Chondrocyte (in vitro differentiated cells): ENCODE measurements around the gene ABI3BP. TPM values are rescaled to one million over a fixed set of nuclear protein-coding genes. Genes with fewer than 3 reads are reported as not detected.

Source experiments
- DNase-seq: peaks from one replicate; pipeline ENCODE4 v3.0.0; 2021; ENCODE audit warnings: mixed read lengths, low spot score
- H3K27ac Mint-ChIP-seq: one replicate; pipeline ENCODE4 v1.8.0; 2021; ENCODE audit warnings: mild to moderate bottlenecking, moderate library complexity, mixed read lengths; ENCODE audit not compliant: unreplicated experiment
- H3K27me3 Mint-ChIP-seq: 2 replicates; pipeline ENCODE4 v1.8.0; 2021; ENCODE audit warnings: low read depth, mixed read lengths
- H3K36me3 Mint-ChIP-seq: 2 replicates; pipeline ENCODE4 v1.8.0; 2021; ENCODE audit warnings: low read depth, mixed read lengths
- H3K4me1 Mint-ChIP-seq: 2 replicates; pipeline ENCODE4 v1.8.0; 2021; ENCODE audit warnings: low read depth, mild to moderate bottlenecking, mixed read lengths
- H3K4me3 Mint-ChIP-seq: one replicate; pipeline ENCODE4 v1.8.0; 2021; ENCODE audit warnings: mild to moderate bottlenecking, moderate library complexity, mixed read lengths; ENCODE audit not compliant: unreplicated experiment
- H3K9me3 Mint-ChIP-seq: 2 replicates; pipeline ENCODE4 v1.8.0; 2021; ENCODE audit warnings: low read depth, mixed read lengths
- CTCF ChIP-seq: fragments of 200-600 bp; sonication (generic); IDR thresholded peaks from 2 replicates; pipeline ENCODE4 v1.5.0; 2021; ENCODE audit warnings: antibody characterized with exemption, mild to moderate bottlenecking, moderate library complexity
- total RNA-seq: library from RNA; stranded (reverse); gene quantifications from 3 replicates; pipeline ENCODE4 v1.2.1, GENCODE V29; 2021

The ABI3BP gene
- total RNA-seq, 1 donor from 2014 or later: 10.2 TPM

DNA sequence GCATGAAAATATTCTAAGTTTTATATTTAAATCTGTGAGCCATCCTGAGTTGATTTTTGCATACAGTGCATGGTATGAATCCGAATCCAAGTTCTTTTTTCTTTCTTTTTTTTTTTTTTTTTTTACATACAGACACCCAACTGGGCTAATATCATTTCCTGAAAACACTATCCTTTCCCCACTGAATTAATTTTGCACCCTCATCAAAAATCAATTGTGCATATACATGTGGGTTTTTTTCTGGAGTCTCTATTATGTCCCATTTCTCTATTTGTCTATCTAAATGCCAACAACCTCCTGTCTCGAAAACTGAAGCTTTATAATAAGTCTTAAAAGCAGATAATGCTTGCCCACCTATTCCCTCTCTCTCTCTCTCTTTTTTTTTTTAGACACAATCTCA, 5.9 kb upstream of the ABI3BP start:
- Mint-ChIP-seq H3K27me3 (no peaks in the 10 kb centered on the region), H3K4me1 (no peaks in the 10 kb centered on the region), H3K9me3 (peaks cover 7% of the 10 kb centered on the region), H3K4me3 (no peak overlapping the region), H3K36me3 (peaks cover 5% of the 10 kb centered on the region), H3K27ac (no peak overlapping the region)
- no peak for DNase-seq
- TF ChIP-seq CTCF: no peak

GRCh38 chr3:100994809-100995208, 1.6 kb upstream of the ABI3BP start:
- no peak for TF ChIP-seq CTCF
- Mint-ChIP-seq H3K27ac (no peak overlapping the region), H3K36me3 (no peaks in the 10 kb centered on the region), H3K4me3 (no peak overlapping the region), H3K4me1 (peaks cover 22% of the 10 kb centered on the region), H3K27me3 (no peaks in the 10 kb centered on the region), H3K9me3 (no peaks in the 10 kb centered on the region)
- no peak for DNase-seq

DNA sequence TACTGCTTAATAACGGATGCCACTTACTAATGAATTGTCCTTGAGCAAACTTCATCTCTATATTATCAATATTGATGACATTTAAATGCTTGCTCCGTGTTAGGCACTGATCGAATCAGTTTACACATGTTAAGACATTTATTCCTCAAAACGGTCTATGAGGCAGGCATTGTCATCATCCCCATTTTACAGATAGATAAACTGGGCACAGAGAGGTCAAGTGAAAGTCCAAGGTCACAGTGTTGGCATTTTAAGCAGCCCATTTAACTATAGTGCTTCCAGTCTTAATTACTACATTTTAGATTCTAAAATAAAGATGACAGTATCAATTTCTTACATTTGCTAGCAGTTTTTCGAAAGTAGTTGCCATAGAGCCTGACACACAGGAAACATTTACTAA, 966 bp upstream of the ABI3BP start:
- no peak for TF ChIP-seq CTCF
- no peak overlapping the region for H3K4me3 Mint-ChIP-seq
- H3K27ac Mint-ChIP-seq: no peak overlapping the region
- H3K27me3 Mint-ChIP-seq: no peaks in the 10 kb centered on the region
- H3K36me3 Mint-ChIP-seq: no peaks in the 10 kb centered on the region
- H3K9me3 Mint-ChIP-seq: no peaks in the 10 kb centered on the region
- DNase-seq: no peak
- peaks cover 22% of the 10 kb centered on the region for H3K4me1 Mint-ChIP-seq

- H3K27me3 Mint-ChIP-seq: no peaks in the 10 kb centered on the region
- H3K9me3 Mint-ChIP-seq: no peaks in the 10 kb centered on the region
- no peak for TF ChIP-seq CTCF
- peak overlapping the region; percentile 21 for H3K4me3 Mint-ChIP-seq
- H3K36me3 Mint-ChIP-seq: no peaks in the 10 kb centered on the region
- H3K4me1 Mint-ChIP-seq: peaks cover 22% of the 10 kb centered on the region
- H3K27ac Mint-ChIP-seq: peak overlapping the region; percentile 68
- DNase-seq: no peak
Measured at GRCh38 chr3:100992231-100993012, 799 bp downstream of the ABI3BP start.

DNA sequence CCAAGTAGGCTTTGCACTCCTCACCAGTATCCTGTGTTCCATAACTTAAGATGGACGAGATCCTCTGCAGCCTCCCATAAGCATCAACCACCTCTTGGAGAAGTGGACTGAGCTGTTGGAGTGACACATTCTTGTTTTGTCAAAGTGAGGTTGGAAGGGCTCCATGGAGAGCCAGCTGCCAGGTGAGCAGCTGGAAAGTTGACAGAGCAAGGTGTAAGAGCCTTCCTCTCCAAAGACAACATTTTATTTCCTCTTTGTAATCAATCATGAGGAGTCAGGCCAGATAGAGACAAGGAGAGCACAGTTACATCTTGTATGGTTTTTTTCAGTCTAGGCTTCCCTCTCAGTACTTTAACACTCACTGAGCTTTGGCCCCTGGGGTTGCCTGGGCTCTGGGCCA, 5.1 kb downstream of the ABI3BP start:
- Mint-ChIP-seq H3K36me3 (no peaks in the 10 kb centered on the region), H3K27ac (no peak overlapping the region), H3K4me3 (no peak overlapping the region), H3K27me3 (no peaks in the 10 kb centered on the region), H3K4me1 (peaks cover 27% of the 10 kb centered on the region), H3K9me3 (no peaks in the 10 kb centered on the region)
- no peak for TF ChIP-seq CTCF
- no peak for DNase-seq
